Activated T-helper 9 cell treated with anti-CD3 and anti-CD28 coated beads, Interleukin-2, amount 50 U/mL, for 16 hours (primary cell): ENCODE data around the gene PTPA.
"Not testable (repeated sequence)": the region's sequence is repeated elsewhere in the genome, so short reads cannot be mapped to it uniquely, and the experiment has no call there.

Experiments
- DNase-seq: peaks from one replicate; pipeline ENCODE4 v3.0.0-alpha.2; 2020; ENCODE audit warnings: low read depth

PTPA gene

DNA sequence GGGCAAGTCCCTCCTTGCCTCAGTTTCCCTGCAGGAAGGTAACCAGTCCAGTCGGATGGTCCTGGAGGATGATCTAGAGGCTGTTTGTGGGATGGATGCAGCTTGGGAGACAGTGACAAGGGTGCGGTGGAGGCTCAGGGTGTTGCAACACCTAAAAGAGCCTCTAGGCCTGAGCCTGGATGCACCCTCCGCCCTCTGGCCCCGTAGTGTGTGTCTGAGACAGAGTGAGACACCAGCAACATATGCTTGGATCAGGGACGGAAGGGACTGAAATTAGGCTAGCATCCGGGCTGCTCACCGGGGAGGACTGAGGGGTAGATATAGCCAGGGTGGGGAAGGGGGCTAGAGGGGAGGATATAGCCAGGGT lies 1.7 kb upstream of the PTPA start:
- no peak for DNase-seq

DNA sequence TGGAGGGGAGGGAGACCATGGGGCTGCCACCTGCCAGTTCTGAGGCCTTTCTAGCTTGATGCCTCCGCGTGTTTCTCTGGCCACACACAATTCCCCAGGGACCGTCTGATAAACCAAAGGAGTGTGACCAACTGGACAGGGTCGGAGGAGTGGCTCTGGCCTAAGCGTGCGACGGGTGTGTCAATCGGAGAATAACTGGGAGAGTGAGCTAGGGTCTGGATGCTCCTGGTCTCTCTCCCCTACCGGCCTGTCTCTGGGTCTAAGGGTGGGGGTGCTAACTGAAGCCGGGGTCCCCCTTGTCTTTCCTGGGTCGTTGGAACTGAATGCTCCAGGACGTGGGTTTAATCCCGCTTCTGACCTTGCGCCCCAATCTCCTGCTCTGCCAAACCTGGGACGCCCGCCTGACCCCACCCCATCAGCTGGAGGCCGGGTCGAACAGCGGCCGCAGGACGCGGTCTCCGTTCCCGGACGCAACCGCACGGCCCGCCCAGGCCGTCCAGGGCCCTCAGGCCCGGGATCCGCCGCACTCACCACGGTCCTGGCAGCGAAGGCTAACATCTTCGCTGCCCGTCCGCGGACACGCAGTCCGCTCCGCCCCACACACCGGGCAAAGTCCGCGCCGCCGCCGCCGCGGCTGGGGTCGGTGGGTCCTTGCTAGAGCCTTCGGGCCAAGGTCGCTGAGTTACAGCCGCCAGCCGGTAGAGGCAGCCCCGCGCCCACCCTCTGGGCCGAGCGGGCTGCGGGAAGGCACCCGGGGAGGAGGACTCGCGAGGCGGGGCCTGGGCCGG lies 1.1 kb upstream of the PTPA start:
- no peak for DNase-seq

DNA sequence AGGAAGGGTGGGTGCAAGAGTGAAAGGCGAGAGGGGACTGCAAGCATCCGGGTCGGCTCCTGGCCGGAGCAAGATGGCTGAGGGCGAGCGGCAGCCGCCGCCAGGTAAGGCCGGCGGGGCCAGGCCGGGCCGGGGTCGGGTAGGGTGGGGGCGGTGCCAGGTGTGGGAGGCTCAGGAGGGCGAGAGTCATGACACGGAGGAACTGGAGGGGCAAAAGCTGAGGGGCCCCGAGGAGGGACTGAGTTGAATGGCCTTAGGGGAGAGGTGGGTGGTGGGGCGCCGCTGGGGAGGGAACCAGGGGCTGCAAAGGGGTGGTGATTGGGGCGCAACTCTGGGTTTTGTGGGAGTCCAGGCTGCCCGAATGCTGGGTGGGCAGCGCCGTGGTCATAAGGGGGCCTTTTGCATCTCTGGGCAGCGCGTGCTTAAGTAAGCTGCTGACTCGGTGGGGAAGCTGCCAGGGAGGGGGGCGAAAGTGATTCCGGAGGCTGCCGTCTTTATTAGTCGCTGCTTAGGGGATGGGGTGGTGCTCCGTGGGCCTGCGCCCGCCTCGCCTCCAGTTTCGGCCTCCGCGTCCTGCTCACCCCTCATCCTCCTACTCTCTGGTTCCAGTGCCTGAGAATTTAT lies 425 bp downstream of the PTPA start:
- no peak for DNase-seq

DNA sequence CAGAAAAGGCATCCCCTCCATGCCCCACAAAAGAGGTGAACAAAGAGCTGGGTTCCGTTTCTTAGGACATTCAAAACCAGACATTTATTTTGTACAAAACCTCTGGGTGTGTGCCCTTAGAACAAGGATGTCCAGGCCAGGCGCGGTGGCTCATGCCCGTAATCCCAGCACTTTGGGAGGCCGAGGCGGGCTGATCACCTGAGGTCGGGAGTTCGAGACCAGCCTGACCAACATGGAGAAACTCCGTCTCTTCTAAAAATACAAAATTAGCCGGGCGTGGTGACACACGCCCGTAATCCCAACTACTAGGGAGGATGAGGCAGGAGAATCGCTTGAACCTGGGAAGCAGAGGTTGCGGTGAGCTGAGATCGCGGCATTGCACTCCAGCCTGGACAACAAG lies 1.3 kb downstream of the PTPA start:
- not testable (repeated sequence) for DNase-seq

DNA sequence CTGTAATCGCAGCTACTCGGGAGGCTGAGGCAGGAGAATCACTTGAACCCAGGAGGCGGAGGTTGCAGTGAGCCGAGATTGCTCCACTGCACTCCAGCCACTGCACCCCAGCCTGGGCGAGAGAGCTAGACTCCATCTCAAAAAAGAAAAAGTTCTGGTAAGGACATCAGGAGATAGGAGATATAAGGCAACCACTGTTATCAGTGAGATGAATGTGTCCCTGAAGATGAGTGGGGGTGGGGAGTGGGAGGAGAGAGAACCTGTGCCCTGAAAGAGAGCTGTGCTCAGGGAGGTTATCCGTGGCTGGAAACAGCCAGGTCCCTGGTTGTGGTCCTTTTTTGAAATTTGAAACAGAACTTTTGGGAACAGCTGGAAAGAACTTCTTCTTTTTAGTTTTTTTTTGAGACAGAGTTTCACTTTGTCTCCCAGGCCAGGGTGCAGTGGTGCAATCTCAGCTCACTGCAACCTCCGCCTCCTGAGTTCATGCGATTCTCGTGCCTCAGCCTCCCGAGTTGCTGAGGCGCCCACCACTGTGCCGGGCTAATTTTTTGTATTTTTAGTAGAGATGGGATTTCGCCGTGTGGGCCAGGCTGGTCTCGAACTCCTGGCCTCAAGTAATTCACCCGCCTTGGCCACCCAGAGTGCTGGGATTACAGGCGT lies 2.6 kb downstream of the PTPA start:
- no peak for DNase-seq

DNA sequence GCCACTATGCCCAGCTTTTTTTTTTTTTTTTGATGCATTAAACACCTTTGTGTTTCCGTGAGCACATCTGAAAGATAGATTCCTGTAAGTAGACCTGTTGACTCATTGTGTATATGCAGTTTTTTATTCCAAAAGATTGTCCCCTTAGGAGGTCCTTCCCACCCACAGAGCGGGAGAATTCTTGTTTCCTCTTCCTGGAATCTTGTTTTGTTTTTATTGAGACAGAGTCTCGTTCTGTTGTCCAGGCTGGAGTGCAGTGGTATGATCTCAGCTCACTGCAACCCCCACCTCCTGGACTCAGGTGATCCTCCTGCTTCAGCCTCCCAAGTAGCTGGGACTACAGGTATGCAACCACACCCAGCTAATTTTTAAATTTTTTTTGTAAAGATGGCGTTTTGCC lies 7.6 kb downstream of the PTPA start:
- DNase-seq: no peak

DNA sequence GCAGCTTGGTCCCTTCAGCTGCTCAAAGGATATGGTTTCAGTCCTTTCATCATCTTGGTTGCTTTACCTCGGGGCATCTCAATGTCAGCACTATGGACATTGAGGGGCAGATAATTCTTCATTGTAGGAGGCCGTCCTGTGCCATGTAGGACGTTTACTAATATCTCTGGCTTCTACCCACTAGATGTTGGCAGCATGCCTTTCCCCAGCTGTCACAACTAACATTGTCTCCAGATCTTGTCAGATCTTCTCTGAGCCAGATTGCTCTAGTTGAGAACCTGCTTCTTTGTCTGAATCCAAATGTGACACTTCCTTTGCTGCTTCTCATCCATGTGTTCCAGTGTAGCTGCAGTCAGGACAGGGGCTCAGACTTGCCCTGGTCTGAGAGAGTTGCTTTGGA lies 10.3 kb downstream of the PTPA start:
- no peak for DNase-seq

DNA sequence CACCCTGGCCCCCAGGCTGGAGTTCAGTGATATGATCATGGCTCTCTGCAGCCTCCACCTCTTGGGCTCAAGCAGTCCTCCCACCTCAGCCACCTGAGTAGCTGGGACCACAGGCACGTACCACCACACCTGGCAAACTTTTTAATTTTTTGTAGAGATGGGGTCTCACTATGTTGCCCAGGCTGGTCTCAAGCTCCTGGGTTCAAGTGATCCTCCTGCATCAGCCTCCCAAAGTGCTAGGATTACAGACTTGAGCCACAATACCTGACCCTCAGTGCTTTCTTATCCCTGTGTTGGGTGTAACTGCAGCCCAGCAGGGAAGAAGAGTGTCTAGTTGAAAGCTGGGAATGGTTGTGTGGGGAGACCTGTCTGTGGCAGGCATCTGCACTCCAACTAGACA lies 10.9 kb downstream of the PTPA start:
- no peak for DNase-seq

GRCh38 chr9:129122976-129123375 lies 11.8 kb downstream of the PTPA start:
- DNase-seq: not testable (repeated sequence)

DNA sequence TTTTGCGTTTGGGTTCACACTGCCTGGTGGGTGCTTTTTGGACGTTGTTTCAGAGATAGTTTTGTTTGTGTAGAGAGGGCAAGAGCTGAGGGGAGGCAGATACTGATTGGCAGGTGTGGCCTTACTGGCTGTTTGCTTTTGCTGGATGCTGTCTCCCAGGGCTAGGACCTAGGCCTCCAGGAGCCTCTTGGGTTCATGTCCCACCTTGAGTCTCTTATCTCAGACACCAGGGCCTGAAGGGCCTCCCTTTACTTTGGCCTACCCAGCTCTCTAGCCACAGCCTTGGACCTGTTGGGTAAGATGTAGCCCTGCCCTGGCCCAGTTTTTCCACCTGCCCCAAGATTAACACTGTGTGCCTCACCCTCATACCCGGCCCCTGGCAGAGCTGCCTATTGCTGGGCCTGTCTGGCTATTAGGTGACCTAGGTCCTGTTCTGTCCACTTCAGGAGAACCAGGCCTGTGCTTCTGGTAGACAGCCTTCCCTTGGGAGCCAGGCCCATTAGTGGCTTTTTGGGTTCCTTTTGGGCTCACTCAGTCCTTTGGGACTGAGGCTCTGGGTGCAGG lies 13.4 kb downstream of the PTPA start:
- DNase-seq: no peak

GRCh38 chr9:129125478-129125877 lies 14.3 kb downstream of the PTPA start:
- DNase-seq: no peak

DNA sequence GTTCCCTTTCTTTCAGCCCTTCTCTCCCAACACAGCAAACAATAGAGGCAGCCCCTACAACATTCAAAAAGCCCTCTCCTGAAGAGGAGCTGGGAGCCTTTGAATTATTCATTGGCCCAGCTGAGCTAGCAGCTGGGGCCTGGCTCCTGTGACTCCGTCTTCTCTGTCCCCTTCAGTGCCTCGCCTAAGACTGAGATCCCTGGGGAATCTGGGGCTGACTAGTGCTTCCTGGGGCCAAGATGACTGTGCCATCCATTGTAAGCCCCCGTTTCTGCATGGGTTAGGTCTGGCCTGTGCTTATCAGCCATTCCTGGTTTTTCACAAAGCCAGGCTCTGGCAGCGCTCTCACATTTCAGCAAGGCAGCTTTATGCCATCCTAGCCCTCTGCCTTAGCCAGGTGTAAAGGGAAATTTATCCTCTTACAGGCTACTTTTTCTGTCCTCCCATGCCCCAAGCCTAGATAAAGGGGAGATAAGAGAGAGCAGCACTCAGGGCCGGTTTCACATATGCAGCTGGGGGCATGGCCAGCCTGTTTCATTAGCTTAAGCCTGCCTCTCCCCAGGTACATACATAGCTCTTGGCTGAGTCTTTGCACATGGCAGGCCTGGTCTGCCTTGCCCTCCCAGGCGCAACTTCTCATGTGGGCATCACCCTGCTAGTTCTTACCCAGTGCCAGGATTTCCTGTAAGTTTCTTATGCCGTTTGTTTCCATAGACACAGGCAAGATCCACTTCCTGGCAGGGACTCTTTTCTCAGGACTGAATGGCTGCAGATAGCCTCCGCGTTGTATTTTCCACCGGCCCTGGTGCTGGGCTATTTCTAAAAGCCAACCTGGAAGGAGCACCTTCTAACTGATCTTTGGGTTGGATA lies 15.8 kb downstream of the PTPA start:
- DNase-seq: no peak

DNA sequence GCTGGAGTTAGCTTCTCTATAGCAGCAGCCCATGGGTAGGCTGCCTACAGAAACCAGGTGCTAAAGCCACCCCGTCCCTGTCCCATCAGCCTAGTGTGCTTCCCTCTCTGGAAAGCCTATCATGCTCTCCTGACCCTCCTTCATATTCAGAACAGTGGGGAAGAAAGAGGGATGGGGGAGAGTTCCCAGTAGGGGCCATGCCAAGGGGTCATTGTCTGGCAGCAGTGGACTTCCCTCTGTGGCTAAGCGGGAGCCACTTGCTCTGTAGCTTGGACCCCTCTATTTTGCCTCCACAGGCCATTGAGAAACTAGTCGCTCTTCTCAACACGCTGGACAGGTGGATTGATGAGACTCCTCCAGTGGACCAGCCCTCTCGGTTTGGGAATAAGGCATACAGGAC lies 17.5 kb downstream of the PTPA start:
- no peak for DNase-seq

- not testable (repeated sequence) for DNase-seq
These were observed 19.1 kb downstream of the PTPA start for GRCh38 chr9:129130271-129130670.

- DNase-seq: no peak
These were observed 19.6 kb downstream of the PTPA start for GRCh38 chr9:129130791-129131190.

DNA sequence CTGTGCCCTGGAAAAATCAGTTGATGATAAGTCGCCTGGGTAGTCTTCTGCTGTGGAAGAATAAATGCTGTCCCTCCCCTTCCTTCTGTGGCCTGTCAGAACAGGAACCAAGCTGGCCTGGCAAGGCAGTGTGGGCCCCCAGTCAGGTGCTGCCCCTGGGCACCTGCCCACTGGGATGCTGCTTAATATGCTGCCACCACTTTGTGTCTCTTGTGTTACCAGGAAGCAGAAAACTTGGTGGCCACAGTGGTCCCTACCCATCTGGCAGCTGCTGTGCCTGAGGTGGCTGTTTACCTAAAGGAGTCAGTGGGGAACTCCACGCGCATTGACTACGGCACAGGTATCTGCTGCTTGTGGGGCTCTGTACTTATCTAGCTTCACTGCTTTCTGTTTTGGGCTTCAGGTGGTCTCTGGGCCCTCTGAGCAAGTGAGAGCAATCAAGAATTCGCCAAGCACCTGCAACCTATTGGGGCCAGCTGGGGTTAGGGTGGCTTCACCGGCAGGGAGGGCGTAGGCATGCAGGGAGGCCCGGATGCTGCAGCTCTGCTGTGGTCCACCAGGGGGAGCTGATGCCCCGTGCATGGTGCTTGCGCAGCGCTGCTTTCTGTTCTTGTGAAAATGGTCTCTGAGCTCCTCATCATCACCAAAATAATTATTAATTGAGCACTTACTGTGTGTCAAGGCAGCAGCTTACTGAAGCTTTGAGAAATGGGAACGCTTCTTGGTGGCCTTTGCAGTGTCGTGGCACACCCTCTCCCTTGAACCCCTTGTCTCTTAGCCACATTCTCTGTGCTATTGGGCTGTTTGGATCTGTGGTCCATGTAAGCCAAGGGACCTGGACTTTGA lies 20.3 kb downstream of the PTPA start:
- peak; percentile 75 for DNase-seq

GRCh38 chr9:129133082-129133481 lies 21.9 kb downstream of the PTPA start:
- no peak for DNase-seq

DNA sequence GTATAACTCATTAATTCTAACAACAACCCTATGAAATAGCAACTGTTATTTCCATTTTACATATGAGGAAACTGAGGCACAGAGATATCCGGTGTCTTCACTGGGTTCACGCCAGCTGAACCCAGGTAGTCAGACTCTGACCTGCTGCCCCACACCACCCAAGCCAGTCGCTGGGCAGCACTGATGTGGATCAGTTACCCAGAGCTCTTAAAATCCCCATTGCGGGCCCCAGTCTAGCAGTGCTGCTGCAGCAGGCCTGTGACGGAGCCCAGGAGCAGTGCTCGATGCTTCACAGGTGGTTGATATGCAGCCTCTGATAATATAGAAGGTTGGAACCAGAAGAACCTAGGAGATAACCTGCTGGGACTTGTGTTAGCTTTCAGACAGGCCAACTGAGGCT lies 24.3 kb downstream of the PTPA start:
- DNase-seq: no peak

DNA sequence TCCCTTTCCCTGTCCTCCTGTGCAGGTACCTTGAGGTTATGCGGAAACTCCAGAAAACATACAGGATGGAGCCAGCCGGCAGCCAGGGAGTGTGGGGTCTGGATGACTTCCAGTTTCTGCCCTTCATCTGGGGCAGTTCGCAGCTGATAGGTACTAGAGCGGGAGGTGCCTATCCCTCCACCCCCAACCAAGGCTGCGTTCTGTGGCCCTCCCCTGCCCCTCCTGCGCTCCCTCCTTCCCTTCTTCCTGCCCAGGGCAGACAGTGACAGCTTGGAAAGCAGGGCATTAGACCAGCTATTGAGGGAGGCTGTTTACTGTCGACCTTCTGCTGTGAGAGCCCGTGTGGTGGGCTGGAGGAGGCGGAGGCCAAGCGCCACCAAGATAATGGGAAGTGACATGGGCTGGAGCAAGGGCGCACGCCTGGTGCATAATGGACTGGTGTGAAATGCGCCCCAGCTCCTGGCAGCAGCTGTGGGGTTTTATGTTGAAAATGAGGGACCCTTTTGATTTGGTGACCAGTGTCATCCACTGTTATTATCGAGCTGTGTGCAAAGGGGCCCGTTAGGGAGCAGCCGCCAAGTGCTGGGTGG lies 25.3 kb downstream of the PTPA start:
- no peak for DNase-seq

DNA sequence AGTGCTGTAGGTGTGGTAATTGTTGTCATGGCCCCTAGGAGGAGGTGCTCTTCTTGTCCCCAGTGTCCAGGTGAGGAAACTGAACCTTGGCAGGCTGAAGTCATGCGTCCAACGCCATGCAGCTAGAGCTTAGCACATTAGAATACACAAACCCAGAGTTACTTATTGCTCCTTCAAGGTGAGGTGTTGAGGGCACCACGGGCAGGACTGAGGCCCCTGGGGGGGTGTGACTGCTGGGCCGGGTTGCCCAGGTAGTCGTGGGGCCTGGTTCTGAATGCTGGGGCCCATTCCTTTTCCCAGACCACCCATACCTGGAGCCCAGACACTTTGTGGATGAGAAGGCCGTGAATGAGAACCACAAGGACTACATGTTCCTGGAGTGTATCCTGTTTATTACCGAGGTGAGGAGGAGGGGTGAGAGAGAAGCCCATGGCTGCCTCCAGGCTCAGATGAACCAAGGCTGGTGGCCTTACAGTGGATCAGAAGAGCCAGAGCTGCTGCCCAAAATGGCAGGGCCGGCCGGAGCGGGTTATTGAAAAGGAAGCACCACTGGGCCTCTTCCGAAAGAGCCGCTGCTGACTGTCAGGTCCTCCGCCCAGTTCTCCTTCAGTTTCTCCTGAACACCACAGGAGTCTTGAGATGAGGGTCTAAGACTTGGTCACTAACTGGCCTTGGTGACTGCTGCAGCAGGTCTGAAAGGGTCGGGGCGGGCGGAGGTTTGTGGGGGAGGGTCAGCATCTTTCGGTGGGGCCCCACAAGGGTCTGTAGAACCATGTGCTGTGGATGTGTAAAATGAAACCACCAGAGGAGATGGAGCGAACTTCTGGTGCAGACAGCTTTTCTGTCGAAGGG lies 26.3 kb downstream of the PTPA start:
- no peak for DNase-seq
